Body of pancreas (tissue), 4 donors: ENCODE data around the gene UGT3A1.

ENCODE experiments used
- POLR2A ChIP-seq, 3 donors: fragments of 450-650 bp; IDR thresholded peaks; one replicate each; pipeline ENCODE4 v1.6.1; 2016; ENCODE audit warnings: antibody characterized with exemption in 3 of 3, mild to moderate bottlenecking in 2 of 3
- TF ChIP-seq, protein P1 (sequence below), 7 experiments: fragments of 450-650 bp in 4 of 7; fragments of 200-600 bp in 3 of 7; sonication (generic) in 3 of 7; IDR thresholded peaks; one replicate each; pipeline ENCODE4 v1.5.1; 2016 to 2019; ENCODE audit warnings: antibody characterized with exemption in 7 of 7

DNA sequence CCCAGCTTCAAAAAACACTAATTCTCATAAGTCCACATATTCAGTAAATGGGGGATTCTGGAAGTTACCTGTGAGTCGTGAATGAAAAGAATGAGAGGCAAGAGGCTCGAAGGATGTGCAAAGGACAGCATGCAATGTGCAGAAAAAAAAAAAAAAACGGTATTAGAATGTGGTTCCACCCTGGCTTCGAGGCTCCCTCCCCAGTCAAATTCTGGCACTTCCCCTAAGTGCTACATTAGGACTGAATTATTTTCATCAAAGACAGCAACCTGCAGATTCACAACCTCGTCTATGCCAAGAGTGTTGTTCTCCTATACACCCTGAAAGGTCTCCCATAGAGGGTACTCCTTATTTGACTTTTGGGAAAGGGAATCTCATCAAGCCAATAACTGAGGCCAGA, 69.3 kb downstream of the UGT3A1 start:
- TF ChIP-seq, protein P1, sequence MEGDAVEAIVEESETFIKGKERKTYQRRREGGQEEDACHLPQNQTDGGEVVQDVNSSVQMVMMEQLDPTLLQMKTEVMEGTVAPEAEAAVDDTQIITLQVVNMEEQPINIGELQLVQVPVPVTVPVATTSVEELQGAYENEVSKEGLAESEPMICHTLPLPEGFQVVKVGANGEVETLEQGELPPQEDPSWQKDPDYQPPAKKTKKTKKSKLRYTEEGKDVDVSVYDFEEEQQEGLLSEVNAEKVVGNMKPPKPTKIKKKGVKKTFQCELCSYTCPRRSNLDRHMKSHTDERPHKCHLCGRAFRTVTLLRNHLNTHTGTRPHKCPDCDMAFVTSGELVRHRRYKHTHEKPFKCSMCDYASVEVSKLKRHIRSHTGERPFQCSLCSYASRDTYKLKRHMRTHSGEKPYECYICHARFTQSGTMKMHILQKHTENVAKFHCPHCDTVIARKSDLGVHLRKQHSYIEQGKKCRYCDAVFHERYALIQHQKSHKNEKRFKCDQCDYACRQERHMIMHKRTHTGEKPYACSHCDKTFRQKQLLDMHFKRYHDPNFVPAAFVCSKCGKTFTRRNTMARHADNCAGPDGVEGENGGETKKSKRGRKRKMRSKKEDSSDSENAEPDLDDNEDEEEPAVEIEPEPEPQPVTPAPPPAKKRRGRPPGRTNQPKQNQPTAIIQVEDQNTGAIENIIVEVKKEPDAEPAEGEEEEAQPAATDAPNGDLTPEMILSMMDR (IDR thresholded peaks at IDR 0.05) = no peak
- no peak for TF ChIP-seq POLR2A (IDR thresholded peaks at IDR 0.05)
